ENCODE measurements around the gene ERICH4.
"Not testable (repeated sequence)": the region's sequence is repeated elsewhere in the genome, so short reads cannot be mapped to it uniquely, and the experiment has no call there.

ERICH4 gene

DNA sequence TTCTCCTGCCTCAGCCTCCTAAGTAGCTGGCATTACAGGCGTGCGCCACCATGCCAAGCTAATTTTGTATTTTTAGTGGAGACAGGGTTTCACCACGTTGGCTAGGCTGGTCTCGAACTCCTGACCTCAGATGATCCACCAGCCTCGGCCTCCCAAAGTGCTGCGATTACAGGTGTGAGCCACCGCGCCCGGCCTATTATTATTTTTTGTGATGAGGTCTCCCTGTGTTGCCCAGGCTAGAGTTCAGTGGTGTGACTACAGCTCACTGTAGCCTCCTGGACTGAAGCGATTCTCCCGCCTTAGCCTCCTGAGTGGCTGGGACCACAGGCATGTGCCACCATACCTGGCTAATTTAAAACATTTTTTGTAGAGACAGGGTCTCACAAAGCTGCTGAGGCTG lies 7.6 kb upstream of the ERICH4 start:
- DNase-seq (ENCODE audit: low read depth): not testable (repeated sequence)

GRCh38 chr19:41435936-41436673 lies 6.9 kb upstream of the ERICH4 start:
- no peak for DNase-seq (ENCODE audit: low read depth)

DNA sequence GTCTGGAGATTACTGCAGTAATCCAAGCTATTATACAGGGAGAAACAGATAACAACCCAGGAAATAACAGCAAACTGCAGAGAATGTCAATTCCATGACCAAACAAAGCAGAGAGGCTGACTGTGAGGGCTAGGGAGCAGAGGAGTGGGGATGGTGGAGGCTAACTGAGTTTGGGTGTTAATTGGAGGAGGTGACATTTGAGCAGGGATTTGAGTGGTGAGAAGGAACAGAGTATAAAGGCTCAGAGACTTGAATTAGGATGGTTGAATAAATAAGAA lies 6.3 kb upstream of the ERICH4 start:
- DNase-seq (ENCODE audit: low read depth): no peak

- DNase-seq (ENCODE audit: low read depth): no peak
These were observed 4.9 kb upstream of the ERICH4 start for GRCh38 chr19:41437944-41438574.

DNA sequence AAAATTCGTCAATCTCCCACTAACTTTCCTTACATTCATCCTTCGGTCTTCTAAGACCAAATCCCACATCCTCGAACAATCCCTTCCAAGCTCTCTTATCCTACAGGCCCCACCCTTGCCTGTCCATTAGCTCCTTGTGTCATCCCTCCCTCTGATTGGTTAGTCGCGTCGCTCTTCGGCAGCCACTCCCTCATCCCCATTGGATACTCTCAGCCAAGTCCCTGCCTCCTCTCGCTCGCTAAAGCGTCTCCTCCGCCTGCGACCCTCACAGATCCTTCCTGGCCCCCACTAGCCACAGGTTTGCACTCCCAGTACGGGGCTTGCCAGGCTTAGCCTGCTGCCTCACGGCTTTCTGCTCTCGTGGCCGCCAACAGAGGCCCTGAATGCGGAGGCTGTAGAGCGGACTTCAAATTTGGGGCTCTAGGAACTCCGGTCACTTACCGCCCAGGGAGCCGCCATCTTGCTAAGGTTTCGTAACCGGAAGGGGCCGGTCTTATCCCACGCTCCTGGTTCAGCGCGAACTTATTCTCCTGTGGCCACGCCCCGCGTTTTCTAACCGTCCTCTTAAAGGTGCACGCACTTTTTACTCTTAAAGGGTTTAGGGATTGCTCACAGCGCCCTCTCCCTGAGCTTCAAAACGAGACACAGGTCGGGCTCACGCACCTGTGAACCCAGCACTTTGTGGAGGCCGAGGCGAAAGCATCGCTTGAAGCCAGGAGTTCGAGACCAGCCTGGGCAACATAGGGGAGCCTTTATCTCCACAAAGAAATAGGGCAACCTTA lies 3.3 kb upstream of the ERICH4 start, which contains the start of gene DMAC2:
DMAC2 (minus strand) TSS at position 472 of the 782 bp plus-strand sequence; CDS start at position 459, 13 bp downstream.
- peak; percentile 85 for DNase-seq (ENCODE audit: low read depth)

GRCh38 chr19:41441321-41441945 lies 1.5 kb upstream of the ERICH4 start:
- no peak for DNase-seq (ENCODE audit: low read depth)

DNA sequence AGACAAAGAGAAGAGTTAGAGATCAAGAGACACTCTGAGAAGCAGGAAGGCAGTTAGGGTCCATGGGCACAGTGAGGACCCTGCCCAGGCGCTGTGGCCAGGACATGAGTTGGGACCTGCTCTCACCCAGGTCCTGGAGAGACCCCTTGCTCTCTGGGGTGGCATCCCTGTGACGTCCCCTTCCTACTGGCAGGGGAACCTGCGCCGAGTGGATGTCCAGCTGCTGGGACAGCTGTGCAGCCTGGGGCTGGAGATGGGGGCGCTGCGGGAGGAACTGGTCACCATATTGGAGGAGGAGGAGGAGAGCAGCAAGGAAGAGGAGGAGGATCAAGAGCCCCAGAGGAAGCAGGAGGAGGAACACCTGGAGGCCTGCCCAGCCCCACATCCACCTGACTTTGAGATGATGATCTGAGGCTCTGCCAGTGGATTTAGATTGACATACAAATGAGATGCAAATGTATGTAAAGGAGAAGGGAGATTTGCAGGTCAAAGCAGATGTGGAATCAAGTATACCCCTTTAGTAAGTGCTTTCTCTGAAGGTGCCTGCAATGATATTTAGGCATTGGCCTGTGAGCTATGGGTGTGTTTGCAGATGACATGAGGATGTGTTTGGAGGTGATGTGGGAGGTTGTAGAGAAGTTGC lies 978 bp downstream of the ERICH4 start:
- no peak for DNase-seq (ENCODE audit: low read depth)

- DNase-seq (ENCODE audit: low read depth): no peak
These were observed 2.6 kb downstream of the ERICH4 start for GRCh38 chr19:41445575-41445974.

- DNase-seq (ENCODE audit: low read depth): no peak
These were observed 4.9 kb downstream of the ERICH4 start for GRCh38 chr19:41447732-41448332.

- DNase-seq (ENCODE audit: low read depth): peak; percentile 60
These were observed 6.3 kb downstream of the ERICH4 start for GRCh38 chr19:41449079-41449864.

DNA sequence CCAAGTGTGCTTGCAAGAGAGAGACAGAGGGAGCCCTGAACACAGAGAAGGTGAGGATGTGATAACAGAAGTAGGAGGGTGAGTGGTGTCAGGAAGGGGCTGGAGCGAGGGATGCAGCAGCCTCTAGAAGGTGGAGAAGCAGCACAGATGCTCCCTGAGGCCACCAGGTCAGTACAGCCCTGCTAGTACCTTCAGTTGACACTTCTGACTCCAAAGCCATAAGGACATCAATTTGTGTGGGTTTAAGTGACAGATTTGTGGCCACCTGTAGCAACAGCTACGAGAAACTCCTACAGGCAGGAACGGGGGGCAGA lies 6.9 kb downstream of the ERICH4 start:
- DNase-seq (ENCODE audit: low read depth): no peak

DNA sequence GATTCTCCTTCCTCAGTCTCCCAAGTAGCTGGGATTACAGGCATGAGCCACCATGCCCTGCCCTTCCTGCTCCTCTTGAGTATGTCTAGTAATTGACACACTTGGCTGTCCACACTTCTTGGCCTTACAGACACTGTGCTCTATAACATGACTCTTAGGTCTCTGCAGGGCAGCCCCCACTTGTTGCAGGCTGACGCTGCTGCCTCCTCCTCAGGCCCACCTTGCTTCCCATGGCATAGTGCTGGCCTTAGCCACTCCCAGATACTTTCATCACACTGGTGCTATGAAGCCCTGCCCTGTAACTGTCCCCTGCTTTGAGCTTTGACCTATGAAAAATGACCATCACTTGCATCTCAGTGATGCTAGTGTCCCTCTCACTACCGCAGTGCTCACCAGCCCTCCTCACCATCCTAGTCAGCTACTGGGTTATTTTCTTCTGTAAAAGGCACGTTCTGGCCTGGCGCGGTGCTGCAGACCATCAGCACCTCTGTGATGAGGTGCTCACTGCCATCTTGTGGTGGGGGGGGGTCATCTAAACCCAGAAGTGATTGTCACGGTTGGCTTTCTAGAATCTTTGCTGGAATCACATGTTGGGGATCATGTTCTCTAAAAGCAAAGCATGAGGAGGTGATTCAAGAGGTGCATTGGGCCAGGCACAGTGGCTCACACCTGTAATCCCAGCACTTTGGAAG lies 9.8 kb downstream of the ERICH4 start:
- no peak for DNase-seq (ENCODE audit: low read depth)

- DNase-seq (ENCODE audit: low read depth): no peak
These were observed 13.0 kb downstream of the ERICH4 start for GRCh38 chr19:41455936-41456335.

DNA sequence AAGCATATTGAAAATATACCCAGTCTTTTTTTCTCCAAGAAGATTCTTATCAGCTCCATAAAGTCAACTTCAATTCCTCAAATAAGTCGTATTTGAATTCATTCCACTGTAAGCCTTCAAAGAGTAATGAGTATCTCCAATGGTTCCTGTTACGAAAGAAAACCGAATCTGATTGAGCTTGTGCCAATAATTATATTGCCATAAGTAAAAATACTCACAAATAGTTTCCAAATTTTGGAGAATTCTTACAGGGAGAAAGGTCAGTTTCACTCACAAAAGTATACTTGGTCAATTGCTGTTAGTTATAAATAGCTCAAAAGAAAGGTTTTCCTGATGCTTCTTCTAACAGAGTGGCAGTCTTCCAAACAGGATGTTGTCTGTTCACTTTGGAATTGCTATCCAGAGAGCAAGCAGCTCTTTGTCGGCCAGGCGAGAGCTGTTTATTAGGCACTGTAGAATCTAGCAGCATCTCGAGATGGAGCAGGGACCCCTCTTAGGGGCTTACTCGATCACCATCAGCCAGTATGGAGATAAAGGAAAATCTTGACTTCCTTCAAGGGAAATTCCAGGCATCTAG lies 13.5 kb downstream of the ERICH4 start:
- DNase-seq (ENCODE audit: low read depth): no peak

- no peak for DNase-seq (ENCODE audit: low read depth)
These were observed 14.3 kb downstream of the ERICH4 start for GRCh38 chr19:41457241-41457640.

DNA sequence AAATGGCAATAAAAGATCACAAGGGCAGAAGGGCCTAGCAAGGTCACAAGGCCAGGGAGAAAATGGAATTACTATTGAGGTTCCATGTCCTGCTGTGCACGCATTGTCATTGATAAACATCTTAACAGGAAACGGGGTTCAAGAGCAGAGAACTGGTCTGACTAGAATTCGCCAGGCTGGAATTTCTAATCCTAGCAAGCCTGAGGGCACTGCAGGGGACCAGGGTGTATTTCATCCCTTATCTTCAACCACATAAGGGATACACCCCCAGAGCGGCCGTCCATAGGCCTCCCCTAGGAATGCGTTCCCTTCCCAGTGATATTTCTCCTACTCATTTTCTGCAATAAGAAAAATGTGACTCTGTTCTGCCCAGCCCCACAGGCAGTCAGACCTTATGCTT lies 19.5 kb downstream of the ERICH4 start:
- DNase-seq (ENCODE audit: low read depth): no peak

DNA sequence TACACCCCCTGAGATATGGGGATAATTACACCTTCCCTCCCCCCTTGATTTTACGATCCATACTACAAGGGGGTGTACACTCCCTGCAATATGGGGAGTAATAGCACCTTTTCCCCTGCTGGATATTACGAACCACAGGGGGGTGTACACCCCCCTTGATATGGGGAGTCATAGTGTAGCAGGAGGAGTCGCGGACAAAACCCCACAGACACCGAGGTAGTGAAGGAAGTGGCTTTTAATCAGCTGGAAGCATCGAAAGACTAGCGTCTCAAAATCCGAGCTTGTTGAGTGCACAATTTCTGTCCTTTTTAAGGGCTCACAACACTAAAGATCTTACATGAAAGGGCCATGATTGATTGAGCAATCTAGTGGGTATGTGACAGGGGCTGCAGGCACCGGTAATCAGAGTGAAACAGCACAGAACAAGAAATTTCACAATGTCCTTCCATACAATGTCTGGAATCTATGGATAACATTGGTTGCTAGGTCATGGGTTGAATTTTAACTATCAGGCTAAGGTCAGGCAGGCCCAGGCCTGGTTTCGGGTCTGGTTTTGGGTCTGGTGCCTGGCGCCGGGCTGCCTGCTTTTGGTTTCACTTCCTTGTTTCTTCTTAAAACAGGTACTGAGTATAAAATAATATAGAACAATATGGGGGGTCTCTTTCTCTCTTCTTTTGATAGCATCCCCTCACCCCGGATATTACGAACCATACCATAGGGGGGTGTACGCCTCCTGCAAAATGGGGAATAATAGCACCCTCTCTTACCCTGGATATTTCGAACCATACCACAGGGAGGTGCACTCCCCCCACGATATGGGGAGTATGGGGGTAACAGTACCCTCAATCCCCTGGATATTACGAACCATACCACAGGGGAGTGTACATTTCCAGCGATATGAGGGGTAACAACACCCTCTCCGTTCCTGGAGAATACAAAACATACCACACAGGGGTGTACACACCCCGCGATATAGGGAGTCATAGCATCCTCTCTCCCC lies 20.6 kb downstream of the ERICH4 start:
- not testable (repeated sequence) for DNase-seq (ENCODE audit: low read depth)

- DNase-seq (ENCODE audit: low read depth): no peak
These were observed 33.6 kb downstream of the ERICH4 start for GRCh38 chr19:41476583-41476982.

GRCh38 chr19:41478171-41478570 lies 35.2 kb downstream of the ERICH4 start:
- no peak for DNase-seq (ENCODE audit: low read depth)
